Measurements from ENCODE around the gene RNF2. TPM values are rescaled to one million over a fixed set of nuclear protein-coding genes. Genes with fewer than 3 reads are reported as not detected.

RNF2 gene
- total RNA-seq, 1 donor from 2014 or later = 15.7 TPM

DNA sequence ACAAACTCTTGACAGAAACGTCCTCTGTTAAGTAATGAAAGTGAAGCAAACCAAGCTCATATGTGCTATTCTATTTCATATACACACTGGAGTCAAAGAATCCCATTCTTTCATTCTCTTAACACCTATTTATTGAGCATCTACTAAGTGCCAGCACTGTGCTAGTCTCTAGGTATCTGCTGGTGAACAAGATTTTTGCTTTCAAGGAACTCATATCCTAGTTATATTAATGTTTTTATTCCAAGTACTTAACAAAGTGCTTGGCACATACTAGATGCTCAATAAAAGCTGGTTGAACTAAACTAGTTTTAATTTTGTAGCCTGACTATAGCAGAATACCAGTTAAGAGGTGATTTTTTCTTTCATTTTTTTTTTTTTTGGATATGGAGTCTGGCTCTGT, 3.6 kb upstream of the RNF2 start:
- TF ChIP-seq POLR2A (IDR thresholded peaks at IDR 0.05) (no peak), POLR2AphosphoS5 (IDR thresholded peaks at IDR 0.05; ENCODE audit: insufficient read depth in 1 of 2, low read depth in 1 of 2) (no peak)
- TF ChIP-seq, protein P1, sequence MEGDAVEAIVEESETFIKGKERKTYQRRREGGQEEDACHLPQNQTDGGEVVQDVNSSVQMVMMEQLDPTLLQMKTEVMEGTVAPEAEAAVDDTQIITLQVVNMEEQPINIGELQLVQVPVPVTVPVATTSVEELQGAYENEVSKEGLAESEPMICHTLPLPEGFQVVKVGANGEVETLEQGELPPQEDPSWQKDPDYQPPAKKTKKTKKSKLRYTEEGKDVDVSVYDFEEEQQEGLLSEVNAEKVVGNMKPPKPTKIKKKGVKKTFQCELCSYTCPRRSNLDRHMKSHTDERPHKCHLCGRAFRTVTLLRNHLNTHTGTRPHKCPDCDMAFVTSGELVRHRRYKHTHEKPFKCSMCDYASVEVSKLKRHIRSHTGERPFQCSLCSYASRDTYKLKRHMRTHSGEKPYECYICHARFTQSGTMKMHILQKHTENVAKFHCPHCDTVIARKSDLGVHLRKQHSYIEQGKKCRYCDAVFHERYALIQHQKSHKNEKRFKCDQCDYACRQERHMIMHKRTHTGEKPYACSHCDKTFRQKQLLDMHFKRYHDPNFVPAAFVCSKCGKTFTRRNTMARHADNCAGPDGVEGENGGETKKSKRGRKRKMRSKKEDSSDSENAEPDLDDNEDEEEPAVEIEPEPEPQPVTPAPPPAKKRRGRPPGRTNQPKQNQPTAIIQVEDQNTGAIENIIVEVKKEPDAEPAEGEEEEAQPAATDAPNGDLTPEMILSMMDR (IDR thresholded peaks at IDR 0.05) = no peak
- Histone ChIP-seq H3K9me3 (no peaks in the 10 kb centered on the region), H3K27me3 (no peaks in the 10 kb centered on the region), H3K36me3 (no peaks in the 10 kb centered on the region), H3K4me1 (peaks cover 14% of the 10 kb centered on the region), H3K27ac (no peak overlapping the region), H3K4me3 (no peak overlapping the region)
- intact Hi-C loops (cut with DNase I) = no loop called here
- DNase-seq (ENCODE audit: extremely low spot score in 2 of 2) = no peak

DNA sequence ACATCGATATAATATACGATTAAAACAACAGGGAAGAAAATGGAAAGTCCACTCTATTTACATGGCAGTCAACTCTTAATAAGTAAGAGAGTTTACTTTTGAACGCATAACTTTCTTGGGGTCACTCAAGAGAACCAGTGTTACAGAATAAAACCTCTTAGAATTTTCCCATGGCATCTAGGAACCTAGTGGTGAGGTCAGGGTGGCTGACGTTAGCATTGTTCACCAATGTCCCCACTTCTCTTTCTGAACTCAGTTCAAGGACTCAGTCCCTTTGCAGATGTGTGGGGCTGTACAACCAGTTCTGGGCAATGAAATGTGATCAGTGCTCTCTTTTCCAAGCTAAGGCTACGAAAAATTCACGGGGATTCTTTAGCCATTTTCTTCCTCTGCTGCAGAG, 2.6 kb upstream of the RNF2 start:
- TF ChIP-seq POLR2A (IDR thresholded peaks at IDR 0.05) = no peak
- TF ChIP-seq, protein P1 (IDR thresholded peaks at IDR 0.05) = no peak
- TF ChIP-seq POLR2AphosphoS5 (IDR thresholded peaks at IDR 0.05; ENCODE audit: insufficient read depth in 1 of 2, low read depth in 1 of 2) = no peak
- Histone ChIP-seq H3K27ac (no peak overlapping the region), H3K27me3 (no peaks in the 10 kb centered on the region), H3K4me1 (peaks cover 24% of the 10 kb centered on the region), H3K9me3 (no peaks in the 10 kb centered on the region), H3K4me3 (no peak overlapping the region), H3K36me3 (no peaks in the 10 kb centered on the region)
- intact Hi-C loops (cut with DNase I) = no loop called here
- no peak for DNase-seq (ENCODE audit: extremely low spot score in 2 of 2)

DNA sequence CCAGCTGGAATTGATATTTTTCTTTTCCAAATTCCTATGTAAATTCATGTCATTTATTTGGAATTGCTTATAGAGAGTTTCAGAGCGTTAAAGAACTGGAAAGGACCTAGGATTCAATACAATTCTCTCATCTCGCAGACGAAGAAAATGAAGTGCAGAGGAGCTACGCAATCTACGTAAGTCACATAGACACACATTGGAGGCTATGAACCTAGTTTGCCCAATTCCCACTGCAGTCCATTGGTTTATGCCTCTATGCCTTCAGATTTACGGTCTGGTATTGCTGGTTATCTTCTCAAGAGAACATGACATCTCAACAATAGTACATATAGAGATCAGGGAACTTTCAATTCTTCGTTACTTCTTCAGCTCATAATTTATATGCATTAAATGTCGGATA, 971 bp upstream of the RNF2 start:
- Histone ChIP-seq H3K4me3 (peak overlapping the region in 1 of 2 donors; percentile 97), H3K27ac (peak overlapping the region; percentile 92), H3K36me3 (no peaks in the 10 kb centered on the region), H3K4me1 (peaks cover 35% of the 10 kb centered on the region), H3K9me3 (no peaks in the 10 kb centered on the region), H3K27me3 (no peaks in the 10 kb centered on the region)
- intact Hi-C loops (cut with DNase I) = no loop called here
- no peak for DNase-seq (ENCODE audit: extremely low spot score in 2 of 2)
- TF ChIP-seq POLR2A (IDR thresholded peaks at IDR 0.05) (no peak), POLR2AphosphoS5 (IDR thresholded peaks at IDR 0.05; ENCODE audit: insufficient read depth in 1 of 2, low read depth in 1 of 2) (no peak)
- TF ChIP-seq, protein P1 (IDR thresholded peaks at IDR 0.05) = no peak

DNA sequence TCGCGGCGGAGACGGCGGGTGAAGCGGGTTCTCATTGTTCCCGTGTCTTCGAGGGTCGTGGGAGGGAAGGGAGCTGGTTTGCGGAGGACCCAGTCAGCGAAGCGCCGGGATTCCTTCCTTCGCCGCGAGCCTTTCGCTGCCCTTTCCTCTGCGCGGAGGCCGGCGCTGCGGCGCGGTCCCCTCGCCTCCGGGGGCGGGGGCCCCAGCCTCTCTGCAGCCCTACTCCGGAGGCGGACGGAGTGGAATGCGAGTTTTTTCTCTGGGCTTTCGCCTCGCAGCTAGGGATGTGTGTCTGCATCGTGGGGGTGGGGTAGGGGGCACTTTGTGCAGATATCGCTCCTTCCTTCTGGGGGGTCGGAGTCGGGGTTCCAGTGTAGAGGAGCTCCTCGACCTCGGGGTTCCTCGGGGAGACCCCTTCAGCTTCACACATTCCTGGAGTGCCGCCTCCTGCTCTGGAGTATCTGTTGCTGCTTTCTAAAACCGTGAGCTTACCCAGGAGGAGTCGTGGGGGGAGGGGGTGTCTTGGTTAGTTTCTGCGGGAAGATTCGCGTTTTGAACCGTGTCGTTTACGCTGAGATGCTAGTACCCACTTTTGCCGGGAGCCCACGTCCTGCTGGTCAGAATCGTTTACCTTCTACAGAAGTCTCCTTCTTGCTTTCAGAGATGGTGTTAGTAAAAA, 595 bp downstream of the RNF2 start:
- no peaks in the 10 kb centered on the region for H3K27me3 ChIP-seq
- H3K36me3 ChIP-seq = no peaks in the 10 kb centered on the region
- H3K27ac ChIP-seq = peak overlapping the region; percentile 92
- peak overlapping the region; percentile 84 to 97 for H3K4me3 ChIP-seq
- intact Hi-C loops (cut with DNase I) = no loop called here
- no peak for DNase-seq (ENCODE audit: extremely low spot score in 2 of 2)
- TF ChIP-seq POLR2A (IDR thresholded peaks at IDR 0.05) = no peak
- TF ChIP-seq POLR2AphosphoS5 (IDR thresholded peaks at IDR 0.05; ENCODE audit: insufficient read depth in 1 of 2, low read depth in 1 of 2) = peak in 1 of 2 donors; percentile 29
- no peaks in the 10 kb centered on the region for H3K9me3 ChIP-seq
- H3K4me1 ChIP-seq = peaks cover 29% of the 10 kb centered on the region

DNA sequence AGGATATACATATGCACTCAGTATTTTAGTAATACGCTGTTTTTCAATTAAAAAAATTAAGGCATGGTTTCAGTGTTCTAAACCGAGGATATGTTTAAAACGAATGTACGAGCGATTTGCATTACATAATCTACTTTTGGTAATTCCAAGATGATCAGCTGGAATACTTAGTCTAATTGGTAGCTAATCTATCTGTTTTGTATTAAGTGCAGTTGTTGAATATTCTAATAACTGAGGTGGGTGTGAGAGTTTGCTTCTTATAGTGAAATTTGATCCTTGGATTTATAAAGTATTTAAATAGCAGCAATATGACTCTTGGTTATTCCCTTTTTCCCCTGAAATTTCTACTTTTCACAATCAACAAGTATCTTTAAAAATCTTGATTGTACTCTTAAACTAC, 1.3 kb downstream of the RNF2 start:
- Histone ChIP-seq H3K4me1 (peaks cover 29% of the 10 kb centered on the region), H3K27me3 (no peaks in the 10 kb centered on the region), H3K9me3 (no peaks in the 10 kb centered on the region), H3K36me3 (no peaks in the 10 kb centered on the region), H3K4me3 (peak overlapping the region; percentile 84 to 97), H3K27ac (no peak overlapping the region)
- intact Hi-C loops (cut with DNase I) = no loop called here
- no peak for DNase-seq (ENCODE audit: extremely low spot score in 2 of 2)
- no peak for TF ChIP-seq POLR2AphosphoS5 (IDR thresholded peaks at IDR 0.05; ENCODE audit: insufficient read depth in 1 of 2, low read depth in 1 of 2)
- TF ChIP-seq, protein P1 (IDR thresholded peaks at IDR 0.05) = no peak
- no peak for TF ChIP-seq POLR2A (IDR thresholded peaks at IDR 0.05)
